ENCODE measurements around the gene ITGAL. TPM values are rescaled to one million over a fixed set of nuclear protein-coding genes. Genes with fewer than 3 reads are reported as not detected.

ITGAL gene
- total RNA-seq: 100 to 1,000 TPM; 648 to 657 TPM
- 100 to 1,000 TPM; 110 to 159 TPM for polyA plus RNA-seq

DNA sequence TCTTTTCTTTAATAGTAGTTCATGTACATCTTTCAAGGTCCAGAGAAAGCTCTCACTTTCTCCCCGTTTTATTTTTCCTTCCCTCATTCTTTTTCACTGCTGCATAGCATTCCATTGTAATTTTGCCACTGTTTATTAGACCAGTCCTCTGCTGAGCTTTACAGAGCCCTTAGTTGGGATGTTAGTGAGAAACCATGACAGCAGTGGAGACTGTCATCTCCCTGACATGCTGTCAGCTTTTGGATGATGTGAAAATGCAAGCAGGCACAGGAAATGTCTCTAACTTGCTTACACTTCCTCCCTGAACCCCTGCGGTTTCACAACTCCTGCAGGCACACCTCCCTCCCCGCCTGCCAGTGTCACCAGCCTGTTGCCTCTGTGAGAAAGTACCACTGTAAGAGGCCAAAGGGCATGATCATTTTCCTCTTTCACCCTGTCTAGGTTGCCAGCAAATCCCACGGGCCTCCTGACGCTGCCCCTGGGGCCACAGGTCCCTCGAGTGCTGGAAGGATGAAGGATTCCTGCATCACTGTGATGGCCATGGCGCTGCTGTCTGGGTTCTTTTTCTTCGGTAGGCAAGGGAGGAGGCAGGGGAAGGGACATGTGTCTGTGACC is at the start of gene ITGAL:
ITGAL (plus strand) TSS at position 415 of the 615 bp plus-strand sequence; CDS start at position 511, 96 bp downstream.
- Mint-ChIP-seq H3K4me3 (peak within 1 kb of the TSS; percentile 98 to 99 (median 98)), H3K9me3 (no peaks in the 10 kb centered on the region), H3K27ac (peak within 1 kb of the TSS; percentile 93 to 97 (median 95)), H3K36me3 (peaks cover 25 to 43% of the 10 kb centered on the region in 2 donors), H3K4me1 (peaks cover 33 to 75% (median 45%) of the 10 kb centered on the region in 4 donors), H3K27me3 (no peaks in the 10 kb centered on the region)
- Histone ChIP-seq H3K27ac (ENCODE audit: low read depth, low read length) (peak within 1 kb of the TSS; percentile 89), H3K27me3 (ENCODE audit: insufficient read depth, low read length) (no peaks in the 10 kb centered on the region), H3K36me3 (ENCODE audit: insufficient read depth, low read length) (peaks cover 6% of the 10 kb centered on the region), H3K4me1 (ENCODE audit: insufficient read depth, low read length) (peaks cover 67% of the 10 kb centered on the region), H3K4me3 (ENCODE audit: low read length in 2 of 2) (peak within 1 kb of the TSS; percentile 77 to 96), H3K9me3 (ENCODE audit: control insufficient read depth in 1 of 2, low read length in 2 of 2) (no peaks in the 10 kb centered on the region)
- POLR2A ChIA-PET (ENCODE audit: partially characterized antibody): interaction anchor here (0.6 to 41.1 kb wide), 30 partner anchors 8 to 673 kb away, joined by 3 to 1162 read pairs (median 8); partner anchors contain the start of genes ALDOA, DCTPP1, FBRS and PRR14
- intact Hi-C loops (cut with micrococcal nuclease): loop anchor here (1.0 to 10.0 kb wide), 6 partner anchors 14 to 52 kb away; partner anchors contain the start of genes DCTPP1, SEPHS2 and ZNF768
- DNase-seq: peak; percentile 87 to 97 (median 89)
- CTCF ChIA-PET (ENCODE audit: partially characterized antibody): interaction anchor here (0.6 to 7.1 kb wide), 9 partner anchors 14 to 85 kb away, joined by 3 to 143 read pairs (median 5); partner anchors contain the start of genes DCTPP1, SEPHS2 and ZNF747

DNA sequence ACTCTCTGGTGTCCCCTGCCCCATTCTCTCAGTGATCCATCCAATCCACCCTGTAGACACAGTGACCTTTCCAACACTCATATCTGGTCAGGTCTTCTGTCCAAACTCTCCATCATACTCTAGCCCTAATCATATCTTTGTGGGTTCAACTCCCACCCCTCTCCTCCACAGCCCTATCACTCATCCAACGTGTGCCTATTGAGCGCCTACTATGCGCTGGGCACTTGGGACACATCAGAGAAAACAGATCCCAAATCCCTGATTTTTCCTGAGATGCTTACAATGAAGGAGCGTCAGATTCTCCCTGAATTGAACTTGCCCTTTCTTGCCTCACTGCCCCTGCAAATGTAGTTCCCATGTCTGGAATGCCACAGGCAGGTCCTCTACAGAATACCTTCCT is 44.5 kb upstream of the ITGAL start:
- intact Hi-C loops (cut with micrococcal nuclease): no loop called here
- H3K4me3 Mint-ChIP-seq: peak overlapping the region; percentile 21 to 61 (median 39)

DNA sequence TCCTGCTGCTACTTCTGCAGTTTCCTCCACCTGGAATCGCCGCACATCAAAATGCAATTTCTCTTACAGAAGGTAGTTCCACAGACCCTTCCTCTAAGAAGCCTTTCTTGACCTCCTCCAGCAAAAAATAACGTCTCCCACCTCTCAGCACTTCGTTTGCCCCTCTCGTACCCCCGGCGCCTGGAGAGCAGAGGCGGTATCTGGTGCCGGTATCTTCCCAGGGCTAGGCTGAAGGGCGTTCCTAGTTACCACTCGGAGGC is 43.2 kb upstream of the ITGAL start:
- H3K36me3 ChIP-seq (ENCODE audit: insufficient read depth, low read length): peaks cover 13% of the 10 kb centered on the region
- peak overlapping the region; percentile 76 to 84 for H3K4me3 ChIP-seq (ENCODE audit: low read length in 2 of 2)
- intact Hi-C loops (cut with micrococcal nuclease): no loop called here
- Mint-ChIP-seq H3K4me1 (peaks cover 12 to 23% (median 18%) of the 10 kb centered on the region in 4 donors), H3K27ac (no peak overlapping the region), H3K9me3 (no peaks in the 10 kb centered on the region), H3K4me3 (no peak overlapping the region), H3K27me3 (no peaks in the 10 kb centered on the region), H3K36me3 (peaks cover 15 to 20% of the 10 kb centered on the region in 2 donors)
- peak overlapping the region; percentile 72 for H3K27ac ChIP-seq (ENCODE audit: low read depth, low read length)
- no peak for DNase-seq
- no peaks in the 10 kb centered on the region for H3K27me3 ChIP-seq (ENCODE audit: insufficient read depth, low read length)
- POLR2A ChIA-PET (ENCODE audit: partially characterized antibody): interaction anchor here (0.6 to 3.0 kb wide), 46 partner anchors 10 to 364 kb away, joined by 3 to 91 read pairs (median 8); partner anchors contain the start of genes ALDOA, CD2BP2, CORO1A and FBRS
- no peaks in the 10 kb centered on the region for H3K9me3 ChIP-seq (ENCODE audit: control insufficient read depth in 1 of 2, low read length in 2 of 2)
- H3K4me1 ChIP-seq (ENCODE audit: insufficient read depth, low read length): peaks cover 27% of the 10 kb centered on the region
- CTCF ChIA-PET (ENCODE audit: partially characterized antibody): interaction anchor here (0.6 to 2.6 kb wide), 51 partner anchors 7 to 364 kb away, joined by 3 to 39 read pairs (median 5); partner anchors contain the start of genes ALDOA, SEPHS2, ZNF688 and ZNF689

More for the DNA sequence above, 44.5 kb upstream of the ITGAL start:
- Histone ChIP-seq H3K27me3 (ENCODE audit: insufficient read depth, low read length) (no peaks in the 10 kb centered on the region), H3K27ac (ENCODE audit: low read depth, low read length) (no peak overlapping the region), H3K4me1 (ENCODE audit: insufficient read depth, low read length) (peaks cover 19% of the 10 kb centered on the region), H3K4me3 (ENCODE audit: low read length in 2 of 2) (no peak overlapping the region), H3K36me3 (ENCODE audit: insufficient read depth, low read length) (peaks cover 24% of the 10 kb centered on the region), H3K9me3 (ENCODE audit: control insufficient read depth in 1 of 2, low read length in 2 of 2) (no peaks in the 10 kb centered on the region)
- H3K27me3 Mint-ChIP-seq: no peaks in the 10 kb centered on the region
- ChIA-PET POLR2A (ENCODE audit: partially characterized antibody) (interaction anchor here (1.1 to 2.9 kb wide), 2 partner anchors 10 to 45 kb away, joined by 5 to 20 read pairs; partner anchors contain the start of gene SEPTIN1), CTCF (ENCODE audit: partially characterized antibody) (interaction anchor here (1.1 kb wide), 1 partner anchor 144 kb away, joined by 3 read pairs; the partner anchor contains the start of gene ZNF688)
- peak overlapping the region in 6 of 7 donors; percentile 9 to 84 (median 50) for H3K27ac Mint-ChIP-seq
- H3K4me1 Mint-ChIP-seq: peaks cover 5 to 16% (median 12%) of the 10 kb centered on the region in 4 donors
- H3K9me3 Mint-ChIP-seq: no peaks in the 10 kb centered on the region
- no peak for DNase-seq
- H3K36me3 Mint-ChIP-seq: peaks cover 15 to 32% of the 10 kb centered on the region in 2 donors

DNA sequence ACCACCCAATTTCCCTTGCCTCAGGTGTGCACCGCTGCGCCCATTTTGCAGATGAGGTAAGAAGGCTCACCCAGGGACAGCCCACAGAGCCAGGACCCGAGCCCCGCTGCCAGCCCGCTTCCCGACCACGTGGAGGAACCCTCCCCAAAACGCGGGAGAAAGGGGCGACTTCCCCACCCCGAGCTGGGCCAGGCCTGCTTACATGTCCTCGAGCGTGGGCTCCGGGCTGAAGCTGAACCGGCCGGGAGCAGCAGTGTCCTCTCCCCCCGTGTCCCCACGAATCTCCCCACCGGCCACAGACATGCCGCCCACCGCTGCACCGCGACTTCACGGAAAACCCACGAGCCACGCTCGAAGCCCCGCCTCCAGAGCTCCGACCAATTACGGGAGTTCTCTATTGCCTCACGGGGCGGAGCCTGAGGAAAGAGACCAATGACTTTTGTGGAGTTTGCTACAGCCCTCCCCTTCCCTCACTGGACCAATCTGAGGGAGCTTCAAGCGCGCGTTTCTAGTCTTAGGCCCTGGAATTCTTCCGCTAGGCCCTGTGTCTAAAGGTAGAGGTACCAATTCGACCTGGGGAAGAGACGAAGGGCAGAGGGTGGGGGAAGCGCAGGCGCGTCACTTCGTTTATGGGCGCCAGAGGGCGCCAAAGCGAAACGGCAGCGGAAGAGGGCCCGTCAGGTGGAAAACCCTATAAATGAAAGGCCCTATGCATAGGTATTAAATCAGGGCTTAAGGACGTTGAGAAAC is 42.7 kb upstream of the ITGAL start, which contains the start of gene DCTPP1:
DCTPP1 (minus strand) TSS at position 353 of the 750 bp plus-strand sequence; CDS start at position 303, 50 bp downstream.
- Mint-ChIP-seq H3K27me3 (no peaks in the 10 kb centered on the region), H3K4me1 (peaks cover 17 to 28% (median 21%) of the 10 kb centered on the region in 4 donors)
- peak within 1 kb of the TSS; percentile 76 to 84 for H3K4me3 ChIP-seq (ENCODE audit: low read length in 2 of 2)

DNA sequence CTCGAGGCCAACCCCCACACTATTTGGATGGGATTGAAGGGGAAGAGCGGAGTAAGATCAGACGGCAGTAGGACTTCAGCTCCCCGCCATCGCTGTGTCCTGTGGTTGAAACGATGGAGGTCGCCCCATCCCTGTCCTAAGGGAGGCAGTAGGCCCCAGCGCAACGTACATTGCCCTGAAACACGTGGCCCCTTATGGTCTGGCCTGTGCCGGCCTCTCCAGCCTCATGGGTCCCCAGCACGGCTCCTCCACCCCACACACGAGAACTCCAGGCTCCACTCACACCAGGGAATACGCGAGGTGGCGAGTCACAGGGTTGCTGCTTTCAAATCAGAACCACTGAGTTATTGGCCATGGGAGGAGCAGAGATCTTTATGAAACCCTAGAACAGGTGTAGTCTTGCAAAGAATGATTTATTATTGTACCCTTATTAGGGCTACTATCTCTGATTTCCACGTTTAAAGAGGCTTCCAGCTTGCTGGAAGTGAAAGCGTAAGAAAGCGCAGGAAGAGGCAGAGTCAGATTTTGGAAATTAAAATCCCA is 42.0 kb upstream of the ITGAL start:
- peaks cover 20 to 31% (median 23%) of the 10 kb centered on the region in 4 donors for H3K4me1 Mint-ChIP-seq
- H3K9me3 Mint-ChIP-seq: no peaks in the 10 kb centered on the region
- H3K36me3 Mint-ChIP-seq: peaks cover 15% of the 10 kb centered on the region in 2 donors
- no peak overlapping the region for H3K4me3 Mint-ChIP-seq
- no peaks in the 10 kb centered on the region for H3K27me3 Mint-ChIP-seq
- Histone ChIP-seq H3K4me3 (ENCODE audit: low read length in 2 of 2) (no peak overlapping the region), H3K9me3 (ENCODE audit: control insufficient read depth in 1 of 2, low read length in 2 of 2) (no peaks in the 10 kb centered on the region), H3K4me1 (ENCODE audit: insufficient read depth, low read length) (peaks cover 32% of the 10 kb centered on the region), H3K36me3 (ENCODE audit: insufficient read depth, low read length) (peaks cover 8% of the 10 kb centered on the region), H3K27me3 (ENCODE audit: insufficient read depth, low read length) (no peaks in the 10 kb centered on the region), H3K27ac (ENCODE audit: low read depth, low read length) (peak overlapping the region; percentile 59)
- no peak overlapping the region for H3K27ac Mint-ChIP-seq
- DNase-seq: no peak
- CTCF ChIA-PET (ENCODE audit: partially characterized antibody): interaction anchor here (0.5 to 2.6 kb wide), 43 partner anchors 10 to 327 kb away, joined by 3 to 39 read pairs (median 6); partner anchors contain the start of genes CORO1A, SEPHS2, ZNF688 and ZNF689
- POLR2A ChIA-PET (ENCODE audit: partially characterized antibody): interaction anchor here (0.6 to 3.0 kb wide), 44 partner anchors 11 to 1447 kb away, joined by 3 to 91 read pairs (median 8); partner anchors contain the start of genes ALDOA, CD2BP2, CORO1A and FBRS
- intact Hi-C loops (cut with micrococcal nuclease): loop anchor here (1.0 to 2.0 kb wide), 12 partner anchors 12 to 228 kb away; partner anchors contain the start of genes FBRS, ITGAL, SEPHS2 and ZNF764

More for the DNA sequence above, 42.7 kb upstream of the ITGAL start, which contains the start of gene DCTPP1:
- ChIA-PET POLR2A (ENCODE audit: partially characterized antibody) (interaction anchor here (0.6 to 3.0 kb wide), 50 partner anchors 11 to 1446 kb away, joined by 3 to 91 read pairs (median 8); partner anchors contain the start of genes ALDOA, CD2BP2, CORO1A and FBRS), CTCF (ENCODE audit: partially characterized antibody) (interaction anchor here (0.6 to 2.6 kb wide), 55 partner anchors 8 to 364 kb away, joined by 3 to 39 read pairs (median 5); partner anchors contain the start of genes ALDOA, CORO1A, SEPHS2 and ZNF688)
- H3K36me3 Mint-ChIP-seq: peaks cover 15 to 16% of the 10 kb centered on the region in 2 donors
- Histone ChIP-seq H3K27me3 (ENCODE audit: insufficient read depth, low read length) (no peaks in the 10 kb centered on the region), H3K36me3 (ENCODE audit: insufficient read depth, low read length) (peaks cover 8% of the 10 kb centered on the region), H3K9me3 (ENCODE audit: control insufficient read depth in 1 of 2, low read length in 2 of 2) (no peaks in the 10 kb centered on the region), H3K4me1 (ENCODE audit: insufficient read depth, low read length) (peaks cover 32% of the 10 kb centered on the region), H3K27ac (ENCODE audit: low read depth, low read length) (peak within 1 kb of the TSS; percentile 72)
- no peaks in the 10 kb centered on the region for H3K9me3 Mint-ChIP-seq
- H3K4me3 Mint-ChIP-seq: peak within 1 kb of the TSS in 1 of 8 donors; percentile 35
- H3K27ac Mint-ChIP-seq: peak within 1 kb of the TSS in 2 of 7 donors; percentile 70 to 84
- peak; percentile 95 to 99 (median 98) for DNase-seq
- intact Hi-C loops (cut with micrococcal nuclease): loop anchor here (1.0 to 2.0 kb wide), 12 partner anchors 12 to 228 kb away; partner anchors contain the start of genes FBRS, ITGAL, SEPHS2 and ZNF764

DNA sequence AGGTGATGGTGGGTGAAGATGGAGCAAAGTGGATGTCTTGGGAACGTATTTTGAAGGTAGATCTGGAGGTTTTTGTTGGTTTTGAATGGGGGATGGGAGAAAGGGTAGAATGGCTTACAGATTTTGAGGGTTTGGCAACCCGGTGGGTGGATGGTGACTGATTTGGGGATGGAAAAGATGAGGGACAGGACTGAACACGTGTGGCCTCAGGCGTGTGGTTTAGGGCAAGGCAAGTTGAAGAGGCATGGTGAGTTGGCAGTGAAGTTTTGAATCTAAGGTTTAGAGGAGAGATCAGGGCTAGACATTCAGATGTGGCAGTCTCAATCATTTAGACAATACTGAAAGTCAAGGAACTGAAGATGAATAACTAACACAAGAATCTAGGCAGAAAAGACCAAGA is 37.7 kb upstream of the ITGAL start:
- Mint-ChIP-seq H3K36me3 (no peaks in the 10 kb centered on the region), H3K9me3 (no peaks in the 10 kb centered on the region), H3K27me3 (no peaks in the 10 kb centered on the region), H3K27ac (peak overlapping the region; percentile 10 to 91 (median 72)), H3K4me1 (peaks cover 9 to 21% (median 18%) of the 10 kb centered on the region in 4 donors), H3K4me3 (peak overlapping the region in 3 of 8 donors; percentile 1 to 6 (median 3))
- H3K36me3 ChIP-seq (ENCODE audit: insufficient read depth, low read length): no peaks in the 10 kb centered on the region
- no peaks in the 10 kb centered on the region for H3K27me3 ChIP-seq (ENCODE audit: insufficient read depth, low read length)
- H3K4me1 ChIP-seq (ENCODE audit: insufficient read depth, low read length): peaks cover 21% of the 10 kb centered on the region
- H3K4me3 ChIP-seq (ENCODE audit: low read length in 2 of 2): no peak overlapping the region
- intact Hi-C loops (cut with micrococcal nuclease): no loop called here
- no peaks in the 10 kb centered on the region for H3K9me3 ChIP-seq (ENCODE audit: control insufficient read depth in 1 of 2, low read length in 2 of 2)
- no peak overlapping the region for H3K27ac ChIP-seq (ENCODE audit: low read depth, low read length)
- no peak for DNase-seq
- ChIA-PET POLR2A (ENCODE audit: partially characterized antibody) (interaction anchor here (1.4 to 29.5 kb wide), 2 partner anchors 10 to 51 kb away, joined by 5 to 1162 read pairs; partner anchors contain the start of genes ITGAL and SEPHS2), CTCF (ENCODE audit: partially characterized antibody) (no interaction called here)

Data from CD4-positive, alpha-beta memory T cell (primary cell).